GM18858 (cell line): ENCODE data around the gene KLK6.

Experiments
- ATAC-seq: cut with Tn5 transposase; IDR thresholded peaks from one replicate; pipeline ENCODE4 v1.9.1; 2021; ENCODE audit not compliant: unreplicated experiment

KLK6 gene

GRCh38 chr19:50969413-50969760 is at the start of gene KLK6:
Gene KLK6, minus strand, starts transcription at chr19:50969591. Its CDS starts 1,487 bp downstream, at chr19:50968104.
- no peak for ATAC-seq

GRCh38 chr19:51018745-51019543 is 49.6 kb upstream of the KLK6 start:
- no peak for ATAC-seq

- no peak for ATAC-seq
These were observed 47.6 kb upstream of the KLK6 start for GRCh38 chr19:51016798-51017683.

- no peak for ATAC-seq
These were observed 46.4 kb upstream of the KLK6 start for GRCh38 chr19:51015691-51016267.

- no peak for ATAC-seq
These were observed 44.9 kb upstream of the KLK6 start for GRCh38 chr19:51014242-51014641.

GRCh38 chr19:51012661-51013190 is 43.3 kb upstream of the KLK6 start:
- ATAC-seq: no peak

- no peak for ATAC-seq
These were observed 40.8 kb upstream of the KLK6 start for GRCh38 chr19:51010066-51010795.

- ATAC-seq: no peak
These were observed 39.9 kb upstream of the KLK6 start for GRCh38 chr19:51009061-51009891.

GRCh38 chr19:51007488-51007887 is 38.1 kb upstream of the KLK6 start:
- ATAC-seq: no peak

- no peak for ATAC-seq
These were observed 37.0 kb upstream of the KLK6 start for GRCh38 chr19:51006406-51006805.

GRCh38 chr19:51005248-51005647 is 35.9 kb upstream of the KLK6 start:
- no peak for ATAC-seq

- no peak for ATAC-seq
These were observed 33.9 kb upstream of the KLK6 start for GRCh38 chr19:51003316-51003715.

GRCh38 chr19:51002542-51003311 is 33.3 kb upstream of the KLK6 start:
- no peak for ATAC-seq

GRCh38 chr19:51002089-51002532 is 32.7 kb upstream of the KLK6 start:
- ATAC-seq: no peak

GRCh38 chr19:51001515-51001914 is 32.1 kb upstream of the KLK6 start, which contains the start of gene KLK8:
Gene KLK8, minus strand, starts transcription at chr19:51001604. Its CDS starts 437 bp downstream, at chr19:51001167.
- no peak for ATAC-seq

- no peak for ATAC-seq
These were observed 31.6 kb upstream of the KLK6 start for GRCh38 chr19:51000981-51001380.

- no peak for ATAC-seq
These were observed 31.0 kb upstream of the KLK6 start for GRCh38 chr19:51000426-51000825.

- ATAC-seq: no peak
These were observed 29.3 kb upstream of the KLK6 start for GRCh38 chr19:50998686-50999085.

GRCh38 chr19:50998061-50998460 is 28.7 kb upstream of the KLK6 start:
- ATAC-seq: no peak
